Inferior parietal cortex (tissue), 1 donor: Measurements from ENCODE around the gene NDUFC1.
"Not testable (repeated sequence)": the region's sequence is repeated elsewhere in the genome, so short reads cannot be mapped to it uniquely, and the experiment has no call there.

Source experiments
- DNase-seq: peaks from one replicate; pipeline ENCODE4 v3.0.0-alpha.2; 2016; ENCODE audit errors: extremely low spot score

NDUFC1 gene

DNA sequence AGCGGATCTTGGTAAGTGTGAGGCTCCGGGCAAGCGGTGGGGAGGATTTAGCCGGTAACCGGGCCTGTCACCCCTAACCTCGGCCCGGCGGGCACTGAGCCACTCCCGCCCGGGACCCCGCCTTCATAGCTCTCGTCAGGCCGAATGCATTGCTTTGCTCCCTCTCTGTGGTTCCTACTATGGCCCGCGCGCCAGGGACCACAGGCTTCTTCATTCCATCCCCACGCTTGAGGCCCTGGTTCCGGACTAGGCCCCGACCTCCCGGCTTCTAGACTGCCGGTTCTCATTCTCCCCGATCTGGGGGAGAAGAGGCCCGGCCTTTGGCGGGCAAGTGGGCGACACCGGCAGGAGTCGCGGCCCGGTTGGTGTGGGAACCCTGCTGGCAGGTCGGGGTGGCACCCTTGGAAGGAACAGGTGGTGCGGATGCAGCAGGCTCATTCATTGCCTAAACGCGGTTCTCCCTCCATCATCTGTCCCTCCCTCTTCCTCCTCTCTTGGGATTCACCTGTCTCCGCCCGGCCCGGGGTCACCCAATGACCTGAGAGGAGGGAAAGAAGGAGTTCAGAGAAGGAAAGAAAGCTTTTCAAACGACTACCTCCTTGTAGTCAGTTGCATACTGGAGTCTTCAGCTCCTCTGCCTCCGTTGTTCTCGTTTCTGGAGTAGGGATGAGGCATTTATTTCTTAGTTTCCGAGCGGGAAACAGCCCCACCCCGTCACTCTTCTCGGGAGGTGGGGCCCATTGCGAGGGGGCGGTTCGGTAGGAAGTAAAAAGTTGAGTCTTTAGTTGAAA lies at the start of gene NDUFC1:
NDUFC1 (minus strand) TSS at position 657 of the 791 bp plus-strand sequence. CDS start 6,679 bp downstream, outside the sequence.
- DNase-seq = no peak

GRCh38 chr4:139337612-139338011 lies 35.3 kb upstream of the NDUFC1 start:
- DNase-seq = no peak

DNA sequence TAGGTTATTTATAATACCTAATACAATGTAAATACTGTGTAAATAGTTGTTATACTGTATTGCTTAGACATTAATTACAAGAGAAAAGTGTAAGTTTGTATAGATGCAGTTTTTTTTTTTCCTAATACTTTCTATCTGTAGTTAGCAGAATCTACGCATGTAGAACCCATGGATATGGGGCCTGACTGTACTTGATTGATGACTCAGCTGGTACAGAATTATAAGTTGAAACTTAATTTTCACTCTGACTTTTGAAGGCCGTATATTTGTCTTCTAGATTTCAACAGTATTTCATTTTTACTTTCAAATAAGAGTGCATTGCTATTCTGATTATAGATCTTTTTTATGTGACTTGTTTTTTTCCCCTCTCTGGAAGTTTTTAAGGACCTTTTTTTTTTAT lies 30.8 kb upstream of the NDUFC1 start:
- DNase-seq = no peak

- no peak for DNase-seq
These were observed 28.9 kb upstream of the NDUFC1 start for GRCh38 chr4:139331185-139331584.

DNA sequence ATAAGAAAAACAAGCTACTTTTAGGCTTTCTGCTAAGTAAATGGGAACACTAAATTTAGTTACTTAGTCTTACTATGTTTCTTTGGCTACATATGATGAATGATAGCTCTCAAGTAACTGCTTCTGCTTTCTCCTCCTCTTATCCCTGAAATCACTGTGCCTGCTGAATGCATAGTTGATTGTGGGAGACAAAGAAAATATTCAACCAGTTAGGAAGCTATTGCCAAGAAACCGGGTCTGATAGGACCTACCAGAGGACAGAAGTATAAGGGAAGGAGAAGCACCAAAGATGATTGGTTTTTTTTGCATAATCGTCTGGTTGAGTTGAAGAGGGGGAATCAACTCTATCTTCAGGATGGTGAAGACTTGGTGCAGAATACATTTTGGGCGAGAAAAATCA lies 28.0 kb upstream of the NDUFC1 start:
- DNase-seq = peak; percentile 47

DNA sequence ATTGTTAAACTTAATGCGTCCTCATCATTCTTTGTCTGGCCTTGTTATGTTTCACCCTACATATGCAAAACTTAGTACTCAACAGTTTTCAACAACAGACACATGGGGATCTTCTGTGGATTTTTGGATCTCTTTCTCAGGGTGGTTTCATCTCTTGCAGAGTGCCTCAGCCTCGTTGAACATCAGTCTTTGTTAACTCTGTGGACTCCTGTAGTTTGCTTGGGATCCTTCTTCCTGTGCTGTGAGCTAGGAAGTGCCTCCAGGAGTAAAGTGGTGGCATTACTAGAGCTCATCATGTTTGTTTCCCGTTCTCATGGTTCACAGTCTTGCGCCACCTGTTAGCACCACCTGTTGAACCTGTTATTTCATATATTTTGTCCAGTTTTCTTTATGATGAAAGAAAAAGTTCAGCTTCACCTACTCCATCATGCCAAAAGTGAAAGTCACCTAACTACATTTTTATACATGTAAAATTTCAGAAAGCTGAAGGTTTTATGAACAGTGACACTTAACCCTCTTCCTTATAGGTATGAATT lies 27.5 kb upstream of the NDUFC1 start:
- DNase-seq = no peak

DNA sequence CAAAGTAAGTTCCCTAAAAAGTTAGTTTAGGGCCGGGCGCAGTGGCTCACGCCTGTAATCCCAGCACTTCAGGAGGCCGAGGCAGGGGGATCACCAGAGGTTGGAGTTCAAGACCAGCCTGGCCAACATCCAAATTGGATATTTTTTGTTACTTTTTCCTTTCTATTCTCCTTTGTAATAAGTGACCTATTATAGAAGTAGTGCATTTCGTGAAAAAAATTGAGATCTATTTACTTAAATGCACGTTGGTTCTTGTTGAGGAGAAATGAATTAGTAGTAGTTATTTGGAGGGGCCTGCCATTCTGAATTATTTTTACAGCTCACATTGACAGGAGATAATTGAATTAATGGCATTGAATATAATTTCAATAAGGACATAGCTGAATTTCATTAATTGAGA lies 22.3 kb upstream of the NDUFC1 start:
- DNase-seq = no peak

DNA sequence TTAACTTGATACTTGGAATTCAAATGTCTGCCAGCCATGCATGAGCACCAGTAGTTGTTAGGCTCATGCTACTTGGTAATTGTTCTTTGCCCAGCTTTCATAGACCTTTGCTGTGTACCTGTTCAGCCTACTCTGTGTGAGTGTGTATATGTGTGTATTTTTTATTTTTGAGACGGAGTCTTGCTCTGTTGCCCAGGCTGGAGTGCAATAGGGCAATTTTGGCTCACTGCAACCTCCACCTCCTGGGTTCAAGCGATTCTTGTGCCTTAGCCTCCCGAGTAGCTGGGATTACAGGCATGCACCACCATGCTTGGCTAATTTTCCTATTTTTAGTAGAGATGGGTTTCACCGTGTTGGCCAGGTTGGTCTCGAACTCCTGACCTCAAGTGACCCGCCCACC lies 20.3 kb upstream of the NDUFC1 start:
- not testable (repeated sequence) for DNase-seq

DNA sequence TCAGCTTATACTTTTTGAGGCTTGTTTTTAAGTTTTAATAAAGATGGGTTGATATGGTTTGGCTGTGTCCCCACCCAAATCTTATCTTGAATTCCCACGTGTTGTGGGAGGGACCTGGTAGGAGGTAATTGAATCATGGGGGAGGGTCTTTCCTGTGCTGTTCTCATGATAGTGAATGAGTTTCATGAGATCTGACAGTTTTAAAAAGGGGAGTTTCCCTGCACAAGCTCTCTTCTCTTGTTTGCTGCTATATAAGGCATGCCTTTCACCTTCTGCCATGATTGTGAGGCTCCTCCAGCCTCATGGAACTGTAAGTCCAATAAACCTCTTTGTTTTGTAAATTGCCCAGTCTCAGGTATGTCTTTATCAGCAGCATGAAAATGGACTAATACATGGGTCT lies 19.8 kb upstream of the NDUFC1 start:
- DNase-seq = not testable (repeated sequence)

DNA sequence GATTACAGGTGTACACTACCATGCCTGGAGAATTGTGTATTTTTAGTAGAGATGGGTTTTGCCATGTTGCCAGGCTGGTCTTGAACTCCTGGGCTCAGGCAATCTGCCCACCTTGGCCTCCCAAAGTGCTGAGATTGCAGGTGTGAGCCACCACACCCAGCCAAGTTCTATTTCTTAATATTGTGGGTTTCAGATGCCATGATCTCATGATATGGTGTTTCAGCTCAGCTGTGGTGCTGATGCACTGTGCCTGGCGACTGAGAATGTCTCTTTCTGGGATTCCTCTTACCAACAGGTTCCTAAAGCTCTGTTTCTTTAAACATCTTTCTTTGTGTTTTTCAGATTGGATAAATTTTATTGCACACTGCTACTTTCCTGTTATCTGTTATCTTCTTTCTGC lies 17.3 kb upstream of the NDUFC1 start:
- no peak for DNase-seq

GRCh38 chr4:139317635-139318034 lies 15.4 kb upstream of the NDUFC1 start:
- DNase-seq = no peak

- DNase-seq = no peak
These were observed 14.5 kb upstream of the NDUFC1 start for GRCh38 chr4:139316733-139317132.

GRCh38 chr4:139315221-139315675 lies 13.0 kb upstream of the NDUFC1 start:
- DNase-seq = no peak

DNA sequence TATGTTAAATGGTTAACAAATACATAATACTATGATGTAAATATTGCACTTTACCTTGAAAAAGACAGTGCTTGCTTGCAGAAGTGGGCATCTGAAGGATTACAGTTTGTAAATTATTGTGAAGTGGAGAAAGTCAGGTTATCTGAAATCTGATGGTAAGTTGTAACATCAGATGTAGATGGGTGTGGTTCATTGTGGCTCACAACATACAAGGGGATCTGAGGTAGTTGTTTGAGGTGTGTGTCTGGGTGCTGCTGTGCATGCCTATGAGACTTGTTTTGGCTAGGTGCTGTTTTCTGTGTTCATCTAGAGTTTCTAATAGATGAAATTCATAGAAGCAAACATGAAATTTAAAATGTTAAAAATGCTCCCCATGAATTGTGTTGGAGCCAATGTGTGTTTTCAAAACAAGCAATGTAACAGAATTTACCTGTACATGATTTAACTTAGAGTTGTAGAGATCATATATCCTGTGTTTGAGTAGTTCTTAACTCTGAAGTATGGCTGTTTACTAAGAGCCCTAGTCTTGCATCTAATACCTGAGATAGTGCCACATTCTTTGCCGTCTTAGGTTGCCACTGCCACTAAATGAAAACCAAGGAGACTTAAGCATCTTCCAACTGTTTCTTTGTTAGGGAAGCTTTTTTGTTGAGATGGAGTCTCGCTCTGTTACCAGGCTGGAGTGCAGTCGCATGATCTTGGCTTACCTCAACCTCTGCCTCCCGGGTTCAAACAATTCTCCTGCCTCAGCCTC lies 11.9 kb upstream of the NDUFC1 start:
- DNase-seq = no peak

- DNase-seq = not testable (repeated sequence)
These were observed 11.1 kb upstream of the NDUFC1 start for GRCh38 chr4:139313414-139313813.

DNA sequence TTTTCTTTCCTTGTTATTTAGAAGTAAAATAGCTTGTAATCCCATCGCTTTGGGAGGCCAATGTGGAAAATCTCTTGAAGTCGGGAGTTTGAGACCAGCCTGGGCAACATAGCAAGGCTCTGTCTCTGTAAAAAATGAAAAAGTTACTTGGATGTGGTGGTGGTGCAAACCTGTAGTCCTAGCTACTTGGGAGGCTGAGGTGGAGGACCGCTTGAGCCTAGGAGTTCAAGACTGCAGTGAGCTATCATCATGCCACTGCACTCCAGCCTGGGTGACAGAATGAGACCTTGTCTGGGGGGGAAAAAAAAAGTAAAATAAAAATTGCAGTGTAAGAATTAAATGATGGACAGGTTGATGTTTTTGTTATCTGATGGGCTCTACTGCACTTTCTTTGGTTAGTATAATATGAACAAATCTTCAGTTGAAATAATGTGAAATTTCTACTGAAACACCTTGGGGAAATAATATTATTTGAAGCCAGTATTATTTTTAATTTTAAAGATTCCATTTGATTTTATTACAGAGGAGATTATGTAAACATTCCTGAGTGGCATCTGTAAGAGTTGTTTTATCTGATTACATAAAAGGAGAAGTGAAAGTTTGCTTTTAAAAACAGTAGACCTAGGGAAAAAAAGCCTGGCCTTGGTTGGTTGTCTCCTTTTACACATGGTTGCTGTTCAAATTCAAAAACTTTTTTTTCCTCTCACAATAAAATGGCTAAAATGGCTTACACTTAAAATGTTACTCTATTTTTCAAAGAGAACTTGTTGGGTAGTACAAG lies 10.5 kb upstream of the NDUFC1 start:
- DNase-seq = no peak

- DNase-seq = no peak
These were observed 9.6 kb upstream of the NDUFC1 start for GRCh38 chr4:139311909-139312308.

DNA sequence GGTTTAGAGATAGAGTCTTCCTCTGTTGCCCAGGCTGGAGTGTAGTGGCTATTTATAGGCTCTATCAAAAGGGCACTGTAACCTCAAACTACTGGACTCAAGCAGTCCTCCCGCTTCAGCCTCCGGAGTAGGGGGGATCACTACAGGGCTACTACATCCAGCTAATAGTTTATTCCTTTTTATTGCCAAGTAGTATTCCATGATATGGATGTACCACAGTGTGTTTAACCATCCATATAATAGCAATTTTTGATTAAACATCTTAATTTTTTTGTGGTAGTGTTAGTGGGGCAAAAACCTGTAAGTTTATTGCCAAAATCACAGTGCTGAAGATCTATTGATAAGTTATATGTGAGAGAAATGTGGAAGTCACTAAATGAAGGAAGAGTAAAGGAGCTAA lies 2.6 kb upstream of the NDUFC1 start:
- no peak for DNase-seq

DNA sequence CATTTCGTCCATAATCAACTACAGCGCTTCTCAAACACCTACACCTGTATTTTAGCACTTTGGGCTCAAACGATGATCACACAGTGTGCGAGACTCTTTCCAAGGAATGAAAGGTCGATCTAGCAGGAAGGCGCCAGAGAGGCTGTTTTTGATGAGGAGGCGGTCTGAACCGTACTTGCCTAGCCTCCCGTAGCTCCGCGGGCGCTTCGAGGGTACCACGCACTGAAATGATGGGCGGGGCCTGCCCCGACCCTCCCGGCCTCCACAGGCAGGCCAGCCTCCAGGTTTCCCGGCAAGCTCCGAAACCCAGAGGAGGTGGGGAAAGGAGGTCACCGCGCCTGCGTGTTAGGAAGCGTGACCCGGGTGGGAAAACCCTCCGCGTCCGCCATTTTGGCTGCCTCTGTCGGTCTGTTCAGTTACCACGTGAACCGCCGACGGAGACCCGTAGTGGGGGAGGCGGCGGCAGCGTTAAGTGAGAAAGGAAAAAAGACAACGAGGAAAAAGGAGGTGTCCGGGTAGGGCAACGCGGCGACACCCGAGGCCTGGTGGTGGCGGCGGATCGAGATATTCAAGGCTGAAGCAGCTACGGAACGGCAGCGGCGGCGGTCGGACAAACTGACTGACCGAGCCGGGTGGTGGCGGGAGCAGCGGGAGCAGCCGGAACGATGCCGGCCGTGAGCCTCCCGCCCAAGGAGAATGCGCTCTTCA lies 1.0 kb downstream of the NDUFC1 start, which contains the start of gene NAA15:
NAA15 (plus strand) TSS at position 393 of the 708 bp plus-strand sequence; CDS start at position 666, 273 bp downstream.
- DNase-seq = peak; percentile 99

- no peak for DNase-seq
These were observed 1.7 kb downstream of the NDUFC1 start for GRCh38 chr4:139300431-139301112.

- DNase-seq = no peak
These were observed 2.7 kb downstream of the NDUFC1 start for GRCh38 chr4:139299536-139299935.
